Effector memory CD8-positive, alpha-beta T cell (primary cell): Measurements from ENCODE around the gene CRACDL.

Experiments used
- ATAC-seq: fragments of 150-1000 bp; cut with Tn5 transposase; replicated peaks from 2 replicates; pipeline ENCODE4 v1.10.0; 2021; ENCODE audit warnings: mild to moderate bottlenecking, moderate library complexity
- DNase-seq, 3 experiments: peaks; one replicate each; pipeline ENCODE4 v3.0.0; 2021
- H3K27ac Mint-ChIP-seq, 2 donors: one replicate each; pipeline ENCODE4 v1.8.0; 2022; ENCODE audit warnings: mild to moderate bottlenecking in 2 of 2, mixed read lengths in 2 of 2, moderate library complexity in 2 of 2
- H3K27me3 Mint-ChIP-seq, 2 donors: one replicate each; pipeline ENCODE4 v1.8.0; 2022; ENCODE audit warnings: mixed read lengths in 2 of 2
- H3K36me3 Mint-ChIP-seq: one replicate; pipeline ENCODE4 v1.8.0; 2022; ENCODE audit warnings: mild to moderate bottlenecking, moderate library complexity, mixed read lengths; ENCODE audit not compliant: insufficient read depth
- H3K4me1 Mint-ChIP-seq, 2 donors: one replicate each; pipeline ENCODE4 v1.8.0; 2022; ENCODE audit warnings: low read depth in 2 of 2, mixed read lengths in 2 of 2
- H3K4me3 Mint-ChIP-seq, 2 donors: one replicate each; pipeline ENCODE4 v1.8.0; 2022; ENCODE audit warnings: mild to moderate bottlenecking in 2 of 2, mixed read lengths in 2 of 2, moderate library complexity in 2 of 2
- H3K9me3 Mint-ChIP-seq, 2 donors: one replicate each; pipeline ENCODE4 v1.8.0; 2022; ENCODE audit warnings: mixed read lengths in 2 of 2

Gene CRACDL

DNA sequence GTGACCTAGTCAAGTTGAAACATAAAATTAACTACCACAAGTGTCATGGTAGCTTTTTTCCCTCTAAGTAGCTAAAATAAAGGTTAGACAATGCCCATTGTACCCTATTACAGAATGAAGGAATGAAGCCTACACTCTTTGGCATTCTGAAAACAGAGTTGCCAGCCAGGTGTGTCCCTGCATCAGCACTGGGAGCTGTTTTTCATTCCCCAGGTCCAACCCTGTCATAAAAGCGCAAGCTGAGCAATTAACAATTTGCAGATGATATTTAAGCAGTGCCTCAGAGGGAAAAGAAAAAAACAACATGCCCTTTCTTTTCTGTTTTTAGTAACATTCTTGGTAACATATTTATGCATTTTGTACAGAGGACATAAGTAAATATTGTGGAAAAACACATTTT lies 158.3 kb downstream of the CRACDL start:
- Mint-ChIP-seq H3K27ac (no peak overlapping the region), H3K9me3 (peaks cover 1 to 11% of the 10 kb centered on the region in 2 donors), H3K36me3 (no peaks in the 10 kb centered on the region), H3K4me3 (no peak overlapping the region), H3K27me3 (no peaks in the 10 kb centered on the region), H3K4me1 (peaks cover 15% of the 10 kb centered on the region in 2 donors)
- no peak for DNase-seq
- ATAC-seq = no peak

DNA sequence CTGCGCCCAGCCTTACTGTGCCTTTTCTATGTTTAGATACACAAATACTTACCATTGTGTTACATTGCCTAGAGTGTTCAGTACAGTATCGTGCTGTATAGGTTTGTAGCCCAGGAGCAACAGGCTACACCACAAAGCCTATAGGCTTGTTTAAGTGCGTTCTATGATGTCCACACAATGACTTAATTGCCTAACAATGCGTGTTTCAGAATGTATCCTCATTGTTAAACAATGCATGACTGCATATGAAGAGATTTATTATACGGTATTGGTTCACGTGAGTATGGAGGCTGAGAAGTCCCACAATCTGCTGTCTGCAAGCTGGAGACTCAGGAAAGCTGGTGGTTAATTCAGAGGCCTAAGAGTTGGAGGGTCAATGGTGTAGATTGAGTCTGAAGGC lies 158.9 kb downstream of the CRACDL start:
- H3K4me3 Mint-ChIP-seq = no peak overlapping the region
- ATAC-seq = no peak
- H3K27me3 Mint-ChIP-seq = no peaks in the 10 kb centered on the region
- no peak for DNase-seq
- H3K36me3 Mint-ChIP-seq = peaks cover 3% of the 10 kb centered on the region
- peaks cover 20% of the 10 kb centered on the region in 2 donors for H3K4me1 Mint-ChIP-seq
- peaks cover 0 to 6% of the 10 kb centered on the region in 2 donors for H3K9me3 Mint-ChIP-seq
- H3K27ac Mint-ChIP-seq = peak overlapping the region in 1 of 2 donors; percentile 52

DNA sequence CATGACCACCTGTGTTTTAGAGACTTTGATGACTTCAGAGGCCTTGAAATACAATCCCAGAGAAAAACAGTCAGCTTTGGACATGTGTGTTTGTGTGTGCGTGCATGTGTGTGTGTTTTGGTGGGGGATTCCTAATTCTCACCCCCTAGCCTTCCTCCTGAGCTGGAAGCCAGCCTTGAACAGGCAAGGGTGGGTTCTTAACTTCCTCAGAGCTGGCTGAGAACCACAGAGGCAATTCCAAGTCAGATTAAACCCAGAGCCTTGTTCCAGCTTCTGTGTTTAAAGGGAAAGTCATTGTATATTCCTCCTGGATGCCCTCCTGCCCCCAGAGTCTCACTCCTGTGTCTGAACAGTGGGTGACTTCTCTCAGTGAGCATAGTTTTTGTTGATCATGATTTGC lies 159.9 kb downstream of the CRACDL start:
- DNase-seq (no peak), ATAC-seq (no peak)
- no peak overlapping the region for H3K27ac Mint-ChIP-seq
- no peak overlapping the region for H3K4me3 Mint-ChIP-seq
- H3K4me1 Mint-ChIP-seq = peaks cover 28 to 29% of the 10 kb centered on the region in 2 donors
- H3K36me3 Mint-ChIP-seq = peaks cover 12% of the 10 kb centered on the region
- no peaks in the 10 kb centered on the region for H3K9me3 Mint-ChIP-seq
- no peaks in the 10 kb centered on the region for H3K27me3 Mint-ChIP-seq

DNA sequence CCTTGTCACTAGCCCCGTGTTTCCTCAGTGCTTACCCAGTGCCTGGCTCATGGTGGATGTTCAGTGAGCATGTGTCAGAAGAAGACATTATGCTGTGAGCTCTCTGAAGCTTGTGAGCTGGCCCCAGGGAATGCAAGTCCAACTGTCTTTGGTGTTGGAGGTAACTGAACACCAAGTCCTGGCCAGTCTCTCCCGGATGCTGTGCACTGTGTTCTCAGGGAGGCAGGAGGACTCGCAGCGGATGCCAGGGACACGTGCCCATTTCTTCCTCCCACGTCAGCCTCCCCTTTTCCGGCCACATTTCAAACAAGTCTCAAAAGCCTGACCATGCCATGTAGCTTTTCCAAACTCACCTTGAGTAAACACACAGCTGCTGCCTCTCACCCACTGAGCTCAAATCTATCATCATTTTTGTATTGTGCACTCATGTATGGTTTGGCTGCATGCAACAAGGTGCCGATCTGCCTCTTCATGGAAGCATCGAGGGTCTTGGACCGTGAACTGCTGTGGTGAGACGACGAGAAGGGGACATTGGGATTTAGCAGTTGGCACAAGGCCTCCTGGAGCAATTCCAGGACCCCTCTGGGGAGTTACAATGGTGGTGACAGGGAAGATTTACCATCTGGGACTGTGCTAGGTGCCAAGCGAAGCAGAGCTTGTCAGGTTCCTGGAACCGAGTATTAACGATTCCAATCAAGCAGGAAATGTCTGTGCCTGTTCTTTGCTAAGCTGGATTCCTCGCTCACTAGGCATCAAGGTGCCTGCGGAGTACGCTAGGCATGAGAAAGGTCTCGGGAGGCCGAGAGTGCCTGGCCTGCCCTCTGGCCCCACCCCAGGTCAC lies 160.7 kb downstream of the CRACDL start:
- H3K4me1 Mint-ChIP-seq = peaks cover 33 to 36% of the 10 kb centered on the region in 2 donors
- H3K27ac Mint-ChIP-seq = peak overlapping the region; percentile 94 to 97

DNA sequence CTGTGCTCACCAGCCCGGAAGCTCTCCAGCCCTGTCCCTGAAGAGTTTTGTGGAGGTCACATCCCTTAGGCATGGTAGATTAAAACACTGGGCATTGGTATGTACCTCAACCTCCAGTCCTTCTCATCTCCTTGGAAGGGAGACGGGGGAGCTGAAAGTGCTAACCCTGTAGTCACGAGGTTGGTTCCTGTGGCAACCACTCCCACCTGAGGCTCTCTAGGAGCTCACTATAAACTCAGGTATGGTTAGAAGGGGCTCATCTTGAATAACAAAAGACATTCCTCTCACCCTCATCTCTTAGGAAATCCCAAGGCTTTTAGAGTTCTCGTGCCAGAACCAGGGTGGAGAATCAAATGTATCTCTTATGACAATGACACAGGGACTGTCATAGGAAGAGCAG lies 162.1 kb downstream of the CRACDL start:
- ATAC-seq (no peak), DNase-seq (no peak)
- Mint-ChIP-seq H3K4me3 (no peak overlapping the region), H3K4me1 (peaks cover 44 to 48% of the 10 kb centered on the region in 2 donors), H3K27me3 (no peaks in the 10 kb centered on the region), H3K27ac (peak overlapping the region; percentile 94 to 97), H3K9me3 (no peaks in the 10 kb centered on the region), H3K36me3 (peaks cover 25% of the 10 kb centered on the region)

More for the DNA sequence above, 160.7 kb downstream of the CRACDL start:
- Mint-ChIP-seq H3K9me3 (no peaks in the 10 kb centered on the region), H3K4me3 (no peak overlapping the region), H3K36me3 (peaks cover 20% of the 10 kb centered on the region), H3K27me3 (no peaks in the 10 kb centered on the region)
- ATAC-seq (no peak), DNase-seq (no peak)

DNA sequence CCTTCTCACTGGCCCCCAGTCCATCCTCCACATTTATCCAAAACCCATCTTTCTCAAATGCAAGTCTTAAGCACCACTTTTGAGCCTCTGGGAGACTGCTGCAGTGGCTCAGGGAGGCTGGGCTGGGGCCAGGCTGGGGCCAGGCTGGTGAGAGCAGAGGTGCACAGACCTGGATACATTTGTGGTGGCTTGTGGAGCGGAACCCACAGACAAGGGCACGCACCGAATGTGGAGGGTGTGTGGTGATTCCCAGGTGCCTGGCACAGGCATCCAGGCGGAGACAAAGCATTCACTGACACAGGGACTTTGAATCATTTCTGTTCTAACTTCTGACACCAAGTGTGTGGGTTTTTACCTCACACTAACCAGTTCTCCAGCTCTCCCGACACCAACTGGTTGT lies 162.9 kb downstream of the CRACDL start:
- peak overlapping the region; percentile 82 to 86 for H3K4me3 Mint-ChIP-seq

DNA sequence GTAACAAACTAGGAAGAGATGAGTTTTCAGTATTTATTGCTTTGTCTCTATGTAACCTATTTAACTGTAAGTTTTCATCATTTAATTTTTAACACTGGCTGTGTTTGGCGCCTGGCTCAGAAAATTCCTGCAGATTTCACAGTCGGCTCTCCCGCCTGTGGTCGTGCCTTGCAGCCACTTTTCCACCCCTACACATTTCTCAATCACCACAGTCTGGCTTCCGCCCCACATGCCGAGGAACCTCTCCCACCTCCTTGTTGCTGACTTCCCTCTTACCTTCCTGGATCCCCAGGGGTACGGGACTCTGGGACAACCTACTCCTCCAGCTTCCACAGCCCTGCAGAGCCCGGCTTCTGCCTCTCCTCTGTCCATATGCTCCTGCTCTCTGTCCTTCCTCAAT lies 163.5 kb downstream of the CRACDL start:
- H3K36me3 Mint-ChIP-seq = peaks cover 25% of the 10 kb centered on the region
- peak overlapping the region; percentile 82 to 86 for H3K4me3 Mint-ChIP-seq
- DNase-seq (no peak), ATAC-seq (no peak)
- no peaks in the 10 kb centered on the region for H3K9me3 Mint-ChIP-seq
- H3K27ac Mint-ChIP-seq = peak overlapping the region; percentile 94 to 97
- H3K27me3 Mint-ChIP-seq = no peaks in the 10 kb centered on the region
- H3K4me1 Mint-ChIP-seq = peaks cover 56 to 62% of the 10 kb centered on the region in 2 donors

More for the DNA sequence above, 162.9 kb downstream of the CRACDL start:
- Mint-ChIP-seq H3K9me3 (no peaks in the 10 kb centered on the region), H3K27ac (peak overlapping the region; percentile 94 to 97), H3K27me3 (no peaks in the 10 kb centered on the region), H3K4me1 (peaks cover 52 to 55% of the 10 kb centered on the region in 2 donors), H3K36me3 (peaks cover 25% of the 10 kb centered on the region)
- DNase-seq (no peak), ATAC-seq (no peak)

DNA sequence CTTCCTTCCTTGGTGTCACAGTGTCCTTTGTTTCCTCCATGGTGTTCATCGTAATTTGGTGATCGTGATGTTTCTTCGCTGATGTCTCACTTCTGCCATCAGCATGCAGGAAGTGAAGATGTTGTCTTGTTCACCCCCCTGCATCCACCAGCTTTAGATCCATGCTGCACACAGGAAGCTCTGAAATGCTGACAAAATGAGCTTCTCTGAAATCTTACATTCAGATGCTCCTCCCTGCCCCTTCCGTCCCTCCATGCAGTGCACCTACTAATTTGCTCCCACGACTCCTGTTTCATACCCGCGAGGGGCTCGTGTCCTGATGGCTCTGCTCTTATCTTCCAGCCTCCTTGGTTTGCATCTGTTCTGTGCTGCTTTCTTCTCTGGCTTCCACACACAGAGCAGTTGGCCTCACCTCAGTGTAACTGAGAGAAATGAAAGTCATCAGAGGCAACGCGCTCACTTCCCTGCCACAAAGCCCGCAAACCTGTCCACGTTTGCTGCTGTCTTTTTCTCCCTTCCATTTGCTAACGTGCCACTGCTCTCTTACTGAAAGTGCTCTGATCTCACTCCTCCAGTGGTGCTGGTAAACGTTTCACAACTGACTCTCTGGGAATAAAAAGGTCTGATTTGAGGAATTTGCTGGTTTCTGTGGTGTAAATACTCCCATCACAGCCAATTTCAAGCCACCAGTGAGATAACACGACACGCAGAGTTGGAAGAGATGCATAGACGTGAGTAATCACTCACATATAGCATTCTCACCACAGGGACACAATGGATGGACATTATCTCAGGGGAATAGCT lies 164.1 kb downstream of the CRACDL start:
- Mint-ChIP-seq H3K27ac (peak overlapping the region; percentile 94 to 97), H3K4me3 (peak overlapping the region; percentile 82 to 86), H3K4me1 (peaks cover 56 to 65% of the 10 kb centered on the region in 2 donors), H3K36me3 (peaks cover 25% of the 10 kb centered on the region), H3K9me3 (no peaks in the 10 kb centered on the region), H3K27me3 (no peaks in the 10 kb centered on the region)
- ATAC-seq = peak; percentile 71
- peak; percentile 44 to 64 (median 52) for DNase-seq

DNA sequence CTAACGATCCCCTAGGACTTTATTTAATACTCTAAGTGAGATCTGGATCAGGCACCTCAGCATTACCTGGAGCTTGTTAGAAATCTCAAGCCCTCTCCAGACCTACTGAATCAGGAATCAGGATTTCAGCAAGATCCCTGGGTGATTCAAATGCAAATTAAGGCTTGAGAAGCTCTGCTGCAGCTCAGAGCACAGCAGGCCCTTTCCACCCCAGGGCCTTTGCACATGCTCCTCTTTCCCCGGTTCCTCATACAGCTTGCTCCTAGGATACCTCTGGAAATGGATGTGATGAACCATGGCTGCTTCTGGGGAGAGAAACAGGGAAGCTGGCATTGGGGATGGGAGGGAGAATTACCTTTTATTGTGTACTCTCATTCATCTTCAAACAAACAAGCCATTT lies 164.8 kb downstream of the CRACDL start:
- Mint-ChIP-seq H3K9me3 (no peaks in the 10 kb centered on the region), H3K36me3 (peaks cover 25% of the 10 kb centered on the region), H3K4me1 (peaks cover 63 to 70% of the 10 kb centered on the region in 2 donors), H3K4me3 (peak overlapping the region; percentile 82 to 86), H3K27ac (peak overlapping the region; percentile 94 to 97), H3K27me3 (no peaks in the 10 kb centered on the region)
- DNase-seq (no peak), ATAC-seq (no peak)

DNA sequence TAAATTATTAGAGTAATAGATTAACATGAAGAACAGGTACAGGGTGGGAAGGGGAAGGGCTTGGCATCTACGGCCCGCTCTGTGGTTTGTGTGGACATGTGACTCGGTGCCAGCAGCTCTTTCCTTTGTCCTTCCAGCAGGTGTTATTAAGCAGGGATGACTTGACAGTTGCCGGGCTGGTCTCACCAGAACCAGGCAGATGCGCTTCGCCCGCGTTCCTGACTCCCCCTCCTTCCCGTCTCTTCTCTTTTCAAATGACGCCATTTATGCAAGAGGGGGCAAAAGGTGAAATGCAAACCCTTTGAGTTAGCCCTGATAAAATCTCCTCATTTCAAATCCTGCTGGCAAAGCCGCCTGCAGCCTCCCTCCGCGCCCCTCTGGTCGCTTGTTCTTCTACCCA lies 166.2 kb downstream of the CRACDL start:
- H3K27ac Mint-ChIP-seq = peak overlapping the region; percentile 94 to 97
- DNase-seq = no peak
- no peak for ATAC-seq

DNA sequence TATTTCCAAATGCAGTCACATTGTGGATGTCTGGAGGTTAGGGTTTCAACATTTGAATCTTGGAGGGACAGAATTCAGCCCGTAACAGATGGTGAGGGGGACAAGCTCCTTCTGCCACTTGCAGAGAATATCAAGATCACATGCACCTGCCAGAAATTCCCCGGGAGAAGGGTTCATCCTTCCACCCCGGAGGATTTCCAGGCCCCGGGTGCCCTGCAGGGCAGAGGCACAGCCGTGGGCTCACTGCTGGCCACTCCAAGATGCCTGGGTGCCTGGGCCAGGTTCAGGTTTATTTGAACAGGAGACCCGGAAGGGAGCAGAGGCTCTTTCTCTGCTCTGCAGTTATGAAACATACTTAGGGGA lies 166.9 kb downstream of the CRACDL start:
- Mint-ChIP-seq H3K9me3 (no peaks in the 10 kb centered on the region), H3K27ac (peak overlapping the region; percentile 94 to 97), H3K36me3 (peaks cover 32% of the 10 kb centered on the region), H3K27me3 (no peaks in the 10 kb centered on the region), H3K4me3 (peak overlapping the region; percentile 69 to 86), H3K4me1 (peaks cover 62 to 67% of the 10 kb centered on the region in 2 donors)
- DNase-seq (no peak), ATAC-seq (no peak)

More for the DNA sequence above, 166.2 kb downstream of the CRACDL start:
- no peaks in the 10 kb centered on the region for H3K9me3 Mint-ChIP-seq
- peaks cover 32% of the 10 kb centered on the region for H3K36me3 Mint-ChIP-seq
- peak overlapping the region; percentile 82 to 86 for H3K4me3 Mint-ChIP-seq
- no peaks in the 10 kb centered on the region for H3K27me3 Mint-ChIP-seq
- peaks cover 65 to 68% of the 10 kb centered on the region in 2 donors for H3K4me1 Mint-ChIP-seq

DNA sequence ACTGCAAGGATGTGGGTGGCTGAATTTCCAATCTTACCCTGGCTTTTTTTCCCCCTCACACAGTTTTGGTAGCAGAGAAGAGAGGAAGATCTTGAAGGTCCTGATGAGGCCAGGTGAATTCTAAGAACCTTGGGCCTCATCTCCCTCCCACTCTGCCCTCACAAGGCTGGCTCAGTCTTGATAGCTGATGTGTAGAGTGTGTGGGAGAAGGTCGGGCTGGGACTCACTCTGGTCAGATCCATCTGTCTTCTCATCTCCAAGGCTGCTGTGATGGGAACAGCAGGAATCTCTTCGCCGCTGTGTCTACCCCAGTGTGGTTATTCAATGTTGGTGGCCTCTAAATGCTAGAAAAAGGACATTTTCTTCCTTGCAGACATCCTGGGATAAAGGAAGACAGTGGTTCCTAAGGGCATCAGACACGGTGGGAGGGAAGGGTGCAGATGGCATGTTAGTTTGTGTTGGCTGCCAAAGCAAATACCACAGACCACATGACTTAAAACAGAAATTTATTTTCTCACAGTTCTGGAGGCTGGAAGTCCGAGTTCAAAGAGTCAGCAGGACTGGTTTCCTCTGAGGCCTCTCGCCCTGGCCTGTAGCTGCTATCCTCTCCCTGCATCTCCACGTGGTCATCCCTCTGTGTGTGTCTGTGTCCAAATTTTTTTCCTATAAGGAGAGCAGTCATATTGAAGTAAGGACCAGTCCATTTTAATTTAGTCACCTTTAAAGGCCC lies 167.5 kb downstream of the CRACDL start:
- Mint-ChIP-seq H3K4me1 (peaks cover 63 to 65% of the 10 kb centered on the region in 2 donors), H3K36me3 (peaks cover 32% of the 10 kb centered on the region), H3K4me3 (peak overlapping the region; percentile 69 to 86), H3K9me3 (no peaks in the 10 kb centered on the region), H3K27me3 (no peaks in the 10 kb centered on the region), H3K27ac (peak overlapping the region; percentile 94 to 97)
- ATAC-seq (no peak), DNase-seq (no peak)

DNA sequence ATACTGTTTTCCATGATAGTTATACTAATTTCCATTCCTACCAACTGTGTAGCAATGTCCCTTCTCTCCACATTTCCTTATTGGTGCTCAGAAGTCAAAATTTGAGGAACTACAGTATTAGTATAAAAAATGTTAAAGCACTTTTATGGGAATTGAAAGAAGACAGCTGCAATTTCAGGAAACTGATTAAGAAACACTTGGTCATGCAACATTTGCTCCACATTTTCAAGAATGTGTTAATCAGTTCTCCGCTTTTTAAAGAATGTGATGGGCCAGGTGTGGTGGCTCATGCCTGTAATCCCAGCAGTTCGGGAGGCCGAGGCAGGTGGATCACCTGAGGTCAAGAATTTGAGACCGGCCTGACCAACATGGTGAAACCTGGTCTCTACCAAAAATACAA lies 171.5 kb downstream of the CRACDL start:
- Mint-ChIP-seq H3K27me3 (no peaks in the 10 kb centered on the region), H3K4me1 (peaks cover 47 to 55% of the 10 kb centered on the region in 2 donors), H3K9me3 (no peaks in the 10 kb centered on the region), H3K4me3 (no peak overlapping the region), H3K27ac (peak overlapping the region in 1 of 2 donors; percentile 52), H3K36me3 (peaks cover 7% of the 10 kb centered on the region)
- ATAC-seq = no peak
- DNase-seq = no peak
